Measurements from ENCODE around the gene CORO2A. TPM values are rescaled to one million over a fixed set of nuclear protein-coding genes. Genes with fewer than 3 reads are reported as not detected.

The CORO2A gene
- total and polyA plus RNA-seq, 2 donors (not counting 3 experiments of a cell fraction or from before 2014, with no cell fraction given) = 0.35 to 0.53 TPM

- DNase-seq (ENCODE audit: low read depth, low spot score) (no peak), FAIRE-seq (no peak)
- dilution Hi-C loops (cut with MboI; ENCODE audit: extremely low pct_ligation_motif_present, low sequenced_read_pairs) (no loop called here), intact Hi-C loops (cut with micrococcal nuclease) (no loop called here)
- ChIA-PET POLR2A (no interaction called here), CTCF (no interaction called here)
- Histone ChIP-seq H3K4me1 (ENCODE audit: control insufficient read depth, extremely low read depth, insufficient read depth, low read length) (peaks cover 15% of the 10 kb centered on the region), H3K79me2 (ENCODE audit: control insufficient read depth, insufficient read depth, low read length) (no peaks in the 10 kb centered on the region), H3K9me1 (replicated peaks; ENCODE audit: control insufficient read depth, extremely low read depth, insufficient read depth, low read length) (no peaks in the 10 kb centered on the region), H3K36me3 (ENCODE audit: control insufficient read depth in 2 of 2, extremely low read depth in 1 of 2, insufficient read depth in 2 of 2, low read length in 2 of 2) (no peaks in the 10 kb centered on the region), H3K9me3 (replicated peaks; ENCODE audit: control insufficient read depth, insufficient read depth, low read length) (no peaks in the 10 kb centered on the region), H3K27me3 (ENCODE audit: control insufficient read depth in 2 of 2, insufficient read depth in 2 of 2, low read length in 2 of 2) (no peaks in the 10 kb centered on the region), H3K4me3 (replicated peaks in 1 of 3; ENCODE audit: insufficient read depth in 1 of 3, low read depth in 1 of 3, low read length in 3 of 3) (no peak overlapping the region), H3K4me2 (ENCODE audit: insufficient read depth, low read length) (no peak overlapping the region), H3K9ac (replicated peaks; ENCODE audit: extremely low read depth, insufficient read depth, low read length) (no peak overlapping the region), H4K20me1 (replicated peaks; ENCODE audit: control insufficient read depth, extremely low read depth, insufficient read depth, low read length) (no peaks in the 10 kb centered on the region), H3K27ac (ENCODE audit: insufficient read depth, low read depth, low read length) (no peak overlapping the region), H2AFZ (ENCODE audit: low read depth, low read length) (no peak overlapping the region)
- TF ChIP-seq GATA2 (IDR thresholded peaks at IDR 0.05; ENCODE audit: insufficient read depth, insufficient read length, low read depth, low read length) (no peak), CTCF (IDR thresholded peaks at IDR 0.05; ENCODE audit: extremely low read depth in 1 of 2, insufficient read depth in 1 of 2, low read depth in 1 of 2, low read length in 2 of 2) (no peak), MYC (IDR thresholded peaks at IDR 0.05; ENCODE audit: low read depth, low read length) (no peak), EZH2 (IDR thresholded peaks at IDR 0.05; ENCODE audit: borderline replicate concordance, low read depth, low read length, severe bottlenecking) (no peak), POLR2AphosphoS5 (IDR thresholded peaks at IDR 0.05; ENCODE audit: insufficient read depth, low read depth, low read length) (no peak), JUN (IDR thresholded peaks at IDR 0.05; ENCODE audit: borderline replicate concordance, insufficient read depth, insufficient read length, low read depth) (no peak), POLR2A (IDR thresholded peaks at IDR 0.05; ENCODE audit: low read depth, low read length) (no peak), FOS (IDR thresholded peaks at IDR 0.05; ENCODE audit: borderline replicate concordance, insufficient read depth, low read length) (no peak)
- TF ChIP-seq, protein P1, sequence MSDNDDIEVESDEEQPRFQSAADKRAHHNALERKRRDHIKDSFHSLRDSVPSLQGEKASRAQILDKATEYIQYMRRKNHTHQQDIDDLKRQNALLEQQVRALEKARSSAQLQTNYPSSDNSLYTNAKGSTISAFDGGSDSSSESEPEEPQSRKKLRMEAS (IDR thresholded peaks at IDR 0.05; ENCODE audit: insufficient read depth, insufficient read length) = no peak
- no TSS peak for BruUV-seq (replicated peaks)
Measured at GRCh38 chr9:98225015-98225442, 32.6 kb upstream of the CORO2A start.
